Heart left ventricle (tissue), 16 donors: ENCODE data around the gene CDH23. TPM values are rescaled to one million over a fixed set of nuclear protein-coding genes. Genes with fewer than 3 reads are reported as not detected.
A peak's percentile ranks its signal among the peaks of the same experiment; 100 is the strongest.

ENCODE experiments used
- ATAC-seq, 4 donors: fragments of 200-7000 bp; cut with Tn5 transposase; one replicate each; pipeline ENCODE4 v1.9.1; 2020 to 2022; ENCODE audit warnings: moderate library complexity in 4 of 4, mild to moderate bottlenecking in 3 of 4, moderate number of reproducible peaks in 1 of 4
- DNase-seq, 5 donors: peaks; one replicate each; pipeline ENCODE4 v3.0.0-alpha.2; 2020
- H3K27ac ChIP-seq, 12 donors: fragments of 200-600 bp; sonication (generic) in 4 of 12; one replicate each; pipeline versions ENCODE4 v1.5.0 to v1.8.0; 2016 to 2022; ENCODE audit warnings: mild to moderate bottlenecking in 2 of 12
- H3K27me3 ChIP-seq, 9 donors: fragments of 200-600 bp; sonication (generic) in 2 of 9; one replicate each; pipeline versions ENCODE4 v1.5.1 to v1.8.0; 2016 to 2022; ENCODE audit warnings: mild to moderate bottlenecking in 3 of 9
- H3K36me3 ChIP-seq, 9 donors: fragments of 200-600 bp; sonication (generic) in 2 of 9; one replicate each; pipeline versions ENCODE4 v1.5.0 to v1.8.0; 2018 to 2022; ENCODE audit warnings: mild to moderate bottlenecking in 2 of 9
- H3K4me1 ChIP-seq, 12 donors: fragments of 200-600 bp; sonication (generic) in 4 of 12; one replicate each; pipeline versions ENCODE4 v1.5.0 to v1.8.0; 2016 to 2022; ENCODE audit warnings: mild to moderate bottlenecking in 3 of 12
- H3K4me3 ChIP-seq, 12 donors: fragments of 200-600 bp; sonication (generic) in 4 of 12; one replicate each; pipeline versions ENCODE4 v1.5.0 to v1.8.0; 2017 to 2022; ENCODE audit warnings: mild to moderate bottlenecking in 9 of 12, moderate library complexity in 4 of 12
- H3K9me3 ChIP-seq, 12 donors: fragments of 200-600 bp; sonication (generic) in 4 of 12; one replicate each; pipeline versions ENCODE4 v1.5.0 to v1.8.0; 2016 to 2022; ENCODE audit warnings: mild to moderate bottlenecking in 1 of 12
- POLR2A ChIP-seq, 2 donors: fragments of 450-650 bp; IDR thresholded peaks; one replicate each; pipeline ENCODE4 v1.6.1; 2017; ENCODE audit warnings: antibody characterized with exemption in 2 of 2, mild to moderate bottlenecking in 2 of 2, moderate library complexity in 2 of 2
- WGBS, 4 donors: extraction: QIAGEN DNeasy Blood & Tissue Kit in 2 of 4; methylation state at CpG; one replicate each; pipeline versions ENCODE4 v1.1.5 to v1.1.7; 2013 to 2018; 5-methylcytosine and 5-hydroxymethylcytosine counted together
- intact Hi-C, 10 donors: fragments of 100-400 bp; cut with DNase I; formaldehyde crosslinking; loops; one replicate each; pipeline versions ENCODE4 v1.11.1 to v1.14.2; 2022
- polyA plus RNA-seq, 2 donors: library from polyadenylated mRNA; stranded (reverse); fragments of 200-250 nt; gene quantifications; one replicate each; pipeline ENCODE4 v1.2.3, GENCODE V29; 2013
- total RNA-seq, 9 donors: library from RNA; depleted of rRNA in 2 of 9; stranded (reverse); fragments of >200 nt in 2 of 9; fragmentation: NEBNext Ultra II Directional in 3 of 9; extraction: Animal tissue kit (Norgen Biotek cat#: 25700) in 3 of 9; gene quantifications; one replicate each; pipeline versions ENCODE4 v1.1.0 to v1.2.4, GENCODE V29; 2016 to 2023
- TF ChIP-seq, protein P1 (sequence below), 12 donors: fragments of 200-600 bp; sonication (generic) in 4 of 12; IDR thresholded peaks; one replicate each; pipeline versions ENCODE4 v1.5.0 to v1.8.0; 2018 to 2022; ENCODE audit warnings: antibody characterized with exemption in 12 of 12, mild to moderate bottlenecking in 5 of 12
- donor health status: ischemic (EF 13 %, LVEDD 7.1; RV severe dilation, severe dysfunction).
- donor health status: healthy with polysubstance abuse.
- donor health status: DM: no; HTN: yes; CAD: no.
- donor health status: DM: no; HTN: no; CAD: no.
- donor health status: ischemic (EF 25% LVEDD 6.9; RV normal size, moderate dysfunction).
- donor health status: ischemic (EF 25% LVEDD 5.7; RV mildly dilated, moderate dysfunction).
- donor health status: healthy.
- donor health status: DM: yes; HTN: yes; CAD: no.
- donor health status: ischemic (EF 35%, LVEDD 5.7; RV mildly dilated, moderate dysfunction).
- donor health status: nonischemic (EF 11% LVEDD 7.7; RV severe dilation, severe dysfunction).
- donor health status: DM: yes; HTN: yes; CAD: no.
- donor health status: PGD.
- donor health status: ischemic (EF 29% LVEDD 5.4; RV normal size, mild dysfunction).
- donor health status: nonischemic (EF 23%, LVEDD 6.1; RV moderate dilation, normal function).

The CDH23 gene
- total and polyA plus RNA-seq, 11 donors, result 1.2 to 8.6 (median 3.9) TPM

- no peak overlapping the region for H3K27ac ChIP-seq
- intact Hi-C loops, result loop anchor here in 1 of 10 donors (10.0 kb wide), 1 partner anchor 144 kb away; no protein-coding TSS in a partner anchor
These were observed 164.4 kb downstream of the CDH23 start for GRCh38 chr10:71561003-71561574.

GRCh38 chr10:71562181-71562580, 165.5 kb downstream of the CDH23 start:
- H3K27me3 ChIP-seq, result peaks cover 0 to 4% (median 0%) of the 10 kb centered on the region in 9 donors
- DNase-seq, result no peak
- peaks cover 0 to 2% (median 0%) of the 10 kb centered on the region in 12 donors for H3K4me1 ChIP-seq
- H3K4me3 ChIP-seq, result no peak overlapping the region
- TF ChIP-seq, protein P1, sequence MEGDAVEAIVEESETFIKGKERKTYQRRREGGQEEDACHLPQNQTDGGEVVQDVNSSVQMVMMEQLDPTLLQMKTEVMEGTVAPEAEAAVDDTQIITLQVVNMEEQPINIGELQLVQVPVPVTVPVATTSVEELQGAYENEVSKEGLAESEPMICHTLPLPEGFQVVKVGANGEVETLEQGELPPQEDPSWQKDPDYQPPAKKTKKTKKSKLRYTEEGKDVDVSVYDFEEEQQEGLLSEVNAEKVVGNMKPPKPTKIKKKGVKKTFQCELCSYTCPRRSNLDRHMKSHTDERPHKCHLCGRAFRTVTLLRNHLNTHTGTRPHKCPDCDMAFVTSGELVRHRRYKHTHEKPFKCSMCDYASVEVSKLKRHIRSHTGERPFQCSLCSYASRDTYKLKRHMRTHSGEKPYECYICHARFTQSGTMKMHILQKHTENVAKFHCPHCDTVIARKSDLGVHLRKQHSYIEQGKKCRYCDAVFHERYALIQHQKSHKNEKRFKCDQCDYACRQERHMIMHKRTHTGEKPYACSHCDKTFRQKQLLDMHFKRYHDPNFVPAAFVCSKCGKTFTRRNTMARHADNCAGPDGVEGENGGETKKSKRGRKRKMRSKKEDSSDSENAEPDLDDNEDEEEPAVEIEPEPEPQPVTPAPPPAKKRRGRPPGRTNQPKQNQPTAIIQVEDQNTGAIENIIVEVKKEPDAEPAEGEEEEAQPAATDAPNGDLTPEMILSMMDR (IDR thresholded peaks at IDR 0.05), result no peak
- no peak for TF ChIP-seq POLR2A (IDR thresholded peaks at IDR 0.05)
- H3K27ac ChIP-seq, result no peak overlapping the region
- H3K9me3 ChIP-seq, result no peaks in the 10 kb centered on the region
- no peaks in the 10 kb centered on the region for H3K36me3 ChIP-seq
- intact Hi-C loops, result loop anchor here in 1 of 10 donors (10.0 kb wide), 1 partner anchor 143 kb away; no protein-coding TSS in a partner anchor
- WGBS, 4 donors, result 87 to 95% (median 94%) methylated on average over 9 of the region's 9 CpGs
- no peak for ATAC-seq

More at GRCh38 chr10:71561003-71561574, 164.4 kb downstream of the CDH23 start:
- H3K27me3 ChIP-seq, result peaks cover 0 to 4% (median 0%) of the 10 kb centered on the region in 9 donors
- DNase-seq, result no peak
- 52 to 68% (median 64%) methylated on average over 5 of the region's 5 CpGs for WGBS, 4 donors
- H3K4me3 ChIP-seq, result no peak overlapping the region
- H3K36me3 ChIP-seq, result no peaks in the 10 kb centered on the region
- ATAC-seq, result peak in 1 of 4 donors; percentile 32
- TF ChIP-seq, protein P1 (IDR thresholded peaks at IDR 0.05), result no peak
- TF ChIP-seq POLR2A (IDR thresholded peaks at IDR 0.05), result no peak
- no peaks in the 10 kb centered on the region for H3K9me3 ChIP-seq
- H3K4me1 ChIP-seq, result peaks cover 0 to 2% (median 0%) of the 10 kb centered on the region in 12 donors

GRCh38 chr10:71562904-71563303, 166.2 kb downstream of the CDH23 start:
- intact Hi-C loops, result loop anchor here in 1 of 10 donors (10.0 kb wide), 1 partner anchor 142 kb away; no protein-coding TSS in a partner anchor

More at GRCh38 chr10:71562904-71563303, 166.2 kb downstream of the CDH23 start:
- TF ChIP-seq POLR2A (IDR thresholded peaks at IDR 0.05), result no peak
- TF ChIP-seq, protein P1 (IDR thresholded peaks at IDR 0.05), result no peak
- H3K27me3 ChIP-seq, result peaks cover 0 to 4% (median 0%) of the 10 kb centered on the region in 9 donors
- H3K4me1 ChIP-seq, result peaks cover 0 to 2% (median 0%) of the 10 kb centered on the region in 12 donors
- H3K9me3 ChIP-seq, result no peaks in the 10 kb centered on the region
- H3K27ac ChIP-seq, result no peak overlapping the region
- H3K4me3 ChIP-seq, result no peak overlapping the region
- no peaks in the 10 kb centered on the region for H3K36me3 ChIP-seq
- no peak for DNase-seq
- 92 to 100% (median 94%) methylated on average over 3 of the region's 3 CpGs for WGBS, 4 donors
- no peak for ATAC-seq
